IPS-18c (cell line): ENCODE measurements around the gene HAAO.

ENCODE experiments used
- H3K4me3 ChIP-seq: 2 replicates; pipeline ENCODE4 v1.7.0; 2013; ENCODE audit warnings: low read depth, mild to moderate bottlenecking, low read length, moderate library complexity; ENCODE audit not compliant: insufficient read depth
- H3K9me3 ChIP-seq: one replicate; pipeline ENCODE4 v1.6.1; 2013; ENCODE audit warnings: mild to moderate bottlenecking, low read length, moderate library complexity; ENCODE audit not compliant: control insufficient read depth, insufficient read depth

The HAAO gene

DNA sequence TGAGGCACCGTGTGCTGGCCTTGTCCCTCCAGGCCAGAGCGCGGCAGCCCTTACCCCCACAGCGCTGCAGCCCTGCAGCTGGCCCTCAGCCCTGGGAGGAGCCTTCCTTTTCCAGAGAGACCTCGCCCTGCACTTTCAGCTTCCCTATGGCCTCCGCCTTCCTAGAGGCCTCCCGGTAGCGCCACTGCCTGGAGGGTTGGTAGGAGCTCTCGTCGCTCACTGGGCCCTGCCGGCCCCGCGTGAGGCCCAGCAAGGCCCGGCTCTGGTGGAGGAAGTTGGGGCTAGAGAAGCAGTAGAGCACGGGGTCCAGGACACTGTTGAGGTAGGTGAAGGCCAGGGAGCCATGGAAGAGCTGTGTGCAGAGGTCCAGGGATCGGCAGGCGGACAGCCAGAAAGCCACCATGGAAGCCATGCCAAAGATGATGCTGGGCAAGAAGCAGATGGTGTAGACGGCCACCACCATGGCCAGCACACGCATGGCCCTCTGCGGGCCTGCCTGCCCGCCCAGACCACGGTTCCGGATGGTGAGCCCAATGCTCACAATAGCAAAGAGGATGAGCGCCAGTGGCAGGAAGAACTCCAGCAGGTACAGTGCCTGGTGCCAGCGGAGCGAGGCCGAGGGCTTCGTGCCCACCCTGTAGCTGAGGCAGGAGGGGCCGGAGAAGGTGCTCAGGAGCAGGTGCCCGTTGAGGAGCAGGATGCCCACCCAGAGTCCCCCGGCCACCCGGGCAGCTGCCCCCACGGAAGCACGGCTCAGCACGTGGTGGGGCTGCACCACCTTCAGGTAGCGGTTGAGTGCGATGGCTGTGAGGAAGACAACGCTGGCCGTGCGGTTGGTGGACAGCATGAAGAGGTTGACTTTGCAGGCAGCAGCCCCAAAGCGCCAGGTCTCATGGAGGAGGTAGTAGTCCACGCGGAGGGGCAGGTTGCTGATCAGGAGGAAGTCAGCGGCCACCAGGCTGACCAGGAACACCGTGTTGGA is 29.3 kb downstream of the HAAO start:
- H3K4me3 ChIP-seq: no peak overlapping the region
- H3K9me3 ChIP-seq: no peaks in the 10 kb centered on the region

DNA sequence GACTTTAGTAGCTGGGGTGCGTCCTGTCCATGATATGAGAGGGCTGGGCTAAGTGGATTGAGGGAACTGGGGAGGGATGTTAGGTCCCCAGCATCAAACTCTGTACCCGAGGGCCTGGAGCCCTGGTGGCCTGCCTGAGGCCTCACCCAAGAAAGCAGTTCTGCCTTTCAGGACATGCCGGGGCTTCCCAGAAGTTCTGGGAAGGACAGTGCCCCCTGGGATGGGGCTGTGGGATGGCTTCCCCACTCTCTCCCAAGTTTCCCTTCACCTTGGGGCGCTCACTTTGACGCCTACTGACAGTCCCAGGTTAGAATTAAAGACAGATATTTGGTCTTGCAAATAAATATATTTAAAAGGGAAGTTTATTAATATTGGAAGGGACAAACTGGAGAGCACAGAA is 30.2 kb downstream of the HAAO start:
- Histone ChIP-seq H3K4me3 (no peak overlapping the region), H3K9me3 (no peaks in the 10 kb centered on the region)

DNA sequence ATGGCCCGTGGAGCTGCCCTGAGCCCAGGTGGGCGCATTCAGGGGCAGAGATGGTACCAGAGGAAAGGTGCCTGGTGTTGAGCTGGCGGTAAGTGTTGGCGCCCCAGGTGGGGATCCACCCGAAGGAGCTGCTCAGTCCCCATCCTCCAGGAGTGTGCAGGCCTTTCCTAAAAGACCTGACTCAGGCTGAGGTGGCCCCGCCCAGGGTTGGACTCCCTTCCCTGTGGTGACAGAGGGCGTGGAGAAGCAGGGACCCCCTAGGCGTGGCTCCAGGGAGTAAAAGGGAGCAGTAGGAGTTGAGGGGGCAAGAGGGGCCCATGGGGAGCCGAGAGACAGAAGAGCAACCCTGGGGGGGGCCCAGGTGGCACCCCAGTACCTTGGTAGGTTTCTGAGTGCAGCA is 30.8 kb downstream of the HAAO start:
- H3K9me3 ChIP-seq: no peaks in the 10 kb centered on the region
- H3K4me3 ChIP-seq: no peak overlapping the region

DNA sequence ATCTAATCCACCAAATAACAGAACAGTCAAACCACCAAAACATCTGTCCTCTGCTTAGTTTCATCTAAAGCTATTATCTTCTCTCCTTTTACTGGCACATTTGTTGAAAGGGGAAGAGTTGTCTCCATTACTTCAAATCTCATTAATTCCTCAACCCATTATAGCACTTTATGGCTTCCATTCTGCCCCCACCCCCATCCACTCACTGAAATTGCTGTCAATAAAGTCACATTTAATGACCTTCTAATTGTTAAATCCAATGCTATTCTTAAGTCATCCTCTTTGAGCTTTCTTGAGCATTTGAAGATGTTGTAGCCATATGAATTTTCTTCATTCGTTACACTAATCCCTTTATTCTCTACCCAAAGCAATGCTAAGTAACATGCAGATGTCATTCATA is 33.6 kb downstream of the HAAO start:
- Histone ChIP-seq H3K4me3 (no peak overlapping the region), H3K9me3 (no peaks in the 10 kb centered on the region)

DNA sequence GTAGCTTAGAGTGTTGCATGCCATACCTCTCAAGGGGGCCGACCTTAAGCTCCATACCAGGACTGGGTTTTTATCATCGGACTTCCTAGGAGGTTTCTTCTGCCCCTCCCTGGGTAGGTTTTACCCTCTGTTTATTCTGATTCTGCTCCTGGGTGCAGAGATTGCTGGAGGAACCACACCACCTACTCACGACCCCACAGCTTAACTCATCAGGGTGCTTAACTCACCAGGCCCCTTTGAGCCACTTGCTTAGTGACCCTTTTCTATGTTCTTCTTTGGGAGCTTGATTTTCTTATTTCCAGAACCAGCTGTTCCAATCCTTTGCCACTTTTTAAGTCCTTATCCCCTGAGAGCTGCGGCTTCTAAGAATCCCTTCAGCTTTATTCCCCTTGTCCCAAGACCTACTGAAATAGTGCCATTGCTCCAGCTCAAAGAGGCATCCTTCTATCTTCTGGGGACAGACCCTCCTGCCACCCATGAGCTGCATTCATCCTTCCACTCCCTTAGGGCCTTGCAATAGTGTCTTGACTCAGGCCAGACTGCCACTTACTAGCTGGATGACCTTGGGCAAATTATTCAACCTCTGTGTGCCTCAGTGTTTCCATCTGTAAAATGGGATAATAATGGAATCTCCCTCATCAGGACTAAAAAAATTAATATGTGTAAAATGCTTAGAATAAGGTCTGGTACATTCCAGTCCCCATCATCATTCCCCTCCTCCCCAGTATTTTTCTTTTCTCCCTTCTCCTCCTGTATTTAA is 34.2 kb downstream of the HAAO start:
- H3K4me3 ChIP-seq: no peak overlapping the region
- H3K9me3 ChIP-seq: no peaks in the 10 kb centered on the region

DNA sequence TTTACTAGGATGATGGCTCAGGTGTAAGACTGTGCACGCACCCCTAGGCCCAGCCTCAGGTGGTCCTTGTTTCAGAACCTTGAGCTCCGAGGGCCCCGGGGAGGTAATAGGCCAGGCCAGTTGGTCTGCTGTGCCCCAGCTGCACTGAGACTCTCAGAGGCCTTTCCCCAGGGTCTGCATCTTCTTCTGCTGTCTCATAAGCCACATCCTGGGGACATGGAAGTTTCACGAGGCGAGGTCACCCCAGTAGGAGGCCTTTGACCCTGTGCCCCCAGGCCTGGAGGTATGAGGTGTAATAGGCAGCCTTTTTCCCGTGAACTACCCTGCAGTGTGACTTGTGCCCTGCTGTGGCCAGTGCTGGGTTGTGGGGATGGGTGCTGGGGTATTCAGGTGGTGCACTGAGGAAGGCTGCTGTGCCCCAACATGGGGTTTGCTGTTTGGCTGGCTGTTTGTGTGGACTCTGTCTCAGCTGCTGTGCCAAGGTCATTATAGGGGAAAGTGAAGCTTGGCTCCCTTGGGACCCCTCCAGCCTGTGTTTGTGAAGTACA is 35.3 kb downstream of the HAAO start:
- Histone ChIP-seq H3K4me3 (no peak overlapping the region), H3K9me3 (no peaks in the 10 kb centered on the region)

DNA sequence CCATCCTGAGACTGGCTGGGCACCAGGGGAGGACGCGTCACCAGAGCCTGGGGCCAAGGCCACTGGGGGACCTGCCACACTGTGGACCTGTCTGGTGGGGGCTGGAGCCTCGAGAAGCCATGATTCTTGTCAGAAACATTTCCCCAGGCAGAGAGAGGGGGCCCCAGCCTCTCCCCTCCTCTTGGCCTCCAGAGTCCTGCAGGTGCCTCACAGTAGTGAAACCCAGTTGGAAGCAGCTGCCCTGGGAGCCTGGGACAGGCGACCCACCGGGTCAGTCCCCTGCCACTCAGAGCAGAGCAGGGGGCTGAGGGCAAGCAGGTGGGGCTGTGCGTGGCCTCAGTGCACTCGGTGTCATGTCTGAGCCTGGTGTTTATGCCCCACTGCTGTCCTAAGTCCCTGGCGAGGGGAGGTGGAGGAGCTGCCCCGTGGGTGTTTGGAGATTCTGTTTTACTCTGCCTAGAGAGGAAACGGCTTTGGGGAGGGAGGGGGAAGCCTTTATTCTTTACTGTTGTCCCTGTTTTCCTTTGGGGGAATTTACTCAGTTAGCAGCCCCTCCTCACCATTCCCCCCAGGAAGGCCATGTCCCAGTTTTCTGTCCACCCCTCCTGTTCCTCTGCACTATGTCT is 36.1 kb downstream of the HAAO start:
- H3K9me3 ChIP-seq: no peaks in the 10 kb centered on the region
- no peak overlapping the region for H3K4me3 ChIP-seq

DNA sequence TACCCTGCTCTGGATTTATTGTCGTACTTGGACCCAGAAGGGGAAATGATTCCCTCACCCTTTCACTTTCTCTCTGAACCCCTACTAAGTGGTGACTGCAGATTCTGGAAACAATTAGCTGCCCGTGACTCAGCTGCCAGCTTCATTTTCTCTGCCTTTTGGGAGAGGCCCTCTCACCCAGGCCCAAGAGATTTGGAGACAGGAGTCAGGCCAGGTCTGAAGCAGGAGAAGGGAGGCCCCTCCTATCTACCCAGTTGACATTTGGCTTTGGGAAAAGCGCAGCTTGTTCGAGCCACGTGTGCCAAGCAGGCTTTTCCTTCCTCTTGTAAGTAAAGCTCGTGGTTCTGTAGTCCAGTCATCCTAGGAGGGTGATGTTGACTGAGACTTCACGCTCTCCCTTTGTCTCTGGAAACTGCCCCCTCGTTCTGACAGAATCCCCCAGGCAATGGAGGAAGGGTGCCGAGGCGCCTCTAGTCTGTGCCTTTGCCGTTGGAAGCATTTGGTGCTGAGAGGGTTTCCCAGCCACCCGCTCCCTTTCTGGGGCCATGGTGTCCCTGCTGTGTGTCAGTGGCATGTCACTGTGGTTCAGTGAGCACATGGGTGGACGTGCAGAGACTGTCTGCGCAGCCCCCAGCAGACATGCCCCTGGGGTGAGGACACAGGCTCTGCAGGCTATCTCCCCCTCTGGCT is 37.0 kb downstream of the HAAO start:
- Histone ChIP-seq H3K4me3 (no peak overlapping the region), H3K9me3 (no peaks in the 10 kb centered on the region)

DNA sequence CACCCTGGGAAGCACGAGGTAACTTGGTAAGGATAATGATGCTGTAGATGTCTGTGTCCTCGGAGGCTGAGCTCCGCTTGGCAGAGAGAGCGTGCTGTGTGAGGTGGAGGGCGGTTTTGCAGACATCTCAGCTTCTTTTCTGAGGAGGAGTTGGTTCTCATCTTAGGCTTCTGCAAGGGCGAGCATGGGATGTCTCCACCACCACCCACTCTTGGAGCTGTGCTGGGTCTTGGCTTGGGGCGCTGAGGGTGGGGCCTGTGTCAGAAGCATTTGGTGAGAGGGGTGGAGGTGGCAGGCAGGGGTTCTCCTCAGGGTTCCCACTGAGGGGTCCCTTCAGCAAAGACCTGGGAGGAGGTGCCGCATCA is 37.6 kb downstream of the HAAO start:
- Histone ChIP-seq H3K9me3 (no peaks in the 10 kb centered on the region), H3K4me3 (no peak overlapping the region)

DNA sequence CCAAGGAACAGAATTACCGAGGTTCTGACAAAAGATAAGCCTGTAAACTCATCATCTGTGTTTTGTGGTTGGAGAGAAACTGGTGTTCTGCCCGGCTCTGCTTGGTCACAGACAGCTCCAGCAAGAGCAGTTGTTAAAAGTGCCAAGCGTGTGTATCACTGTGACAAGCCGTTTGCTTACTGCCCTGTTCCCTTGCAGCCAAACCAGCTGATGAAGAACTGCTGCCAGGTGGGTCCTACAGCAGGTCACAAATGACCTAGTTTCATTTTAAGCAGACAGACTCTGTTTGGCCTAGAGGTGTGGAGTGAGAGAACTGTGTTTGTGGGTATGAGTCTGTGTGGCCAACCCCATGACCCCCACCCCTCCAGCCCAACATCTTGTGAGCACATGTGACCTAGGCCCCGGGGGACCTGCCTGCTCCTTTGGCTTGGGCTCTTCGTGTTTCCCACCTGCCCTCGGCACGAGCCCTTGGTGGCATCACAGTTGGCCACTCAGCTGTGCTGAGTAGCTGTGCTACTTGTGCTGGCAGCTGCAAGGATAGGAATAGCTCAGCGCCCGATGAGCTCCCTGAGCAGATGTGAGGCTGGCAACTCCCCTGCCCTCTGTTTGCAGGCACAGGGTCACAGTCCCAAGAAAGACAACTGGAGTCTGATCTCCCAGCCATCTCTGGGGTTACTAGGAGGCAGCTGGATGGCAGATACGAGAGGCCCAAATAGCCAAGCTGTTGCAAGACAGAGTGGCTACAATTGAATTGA is 38.2 kb downstream of the HAAO start:
- no peak overlapping the region for H3K4me3 ChIP-seq

DNA sequence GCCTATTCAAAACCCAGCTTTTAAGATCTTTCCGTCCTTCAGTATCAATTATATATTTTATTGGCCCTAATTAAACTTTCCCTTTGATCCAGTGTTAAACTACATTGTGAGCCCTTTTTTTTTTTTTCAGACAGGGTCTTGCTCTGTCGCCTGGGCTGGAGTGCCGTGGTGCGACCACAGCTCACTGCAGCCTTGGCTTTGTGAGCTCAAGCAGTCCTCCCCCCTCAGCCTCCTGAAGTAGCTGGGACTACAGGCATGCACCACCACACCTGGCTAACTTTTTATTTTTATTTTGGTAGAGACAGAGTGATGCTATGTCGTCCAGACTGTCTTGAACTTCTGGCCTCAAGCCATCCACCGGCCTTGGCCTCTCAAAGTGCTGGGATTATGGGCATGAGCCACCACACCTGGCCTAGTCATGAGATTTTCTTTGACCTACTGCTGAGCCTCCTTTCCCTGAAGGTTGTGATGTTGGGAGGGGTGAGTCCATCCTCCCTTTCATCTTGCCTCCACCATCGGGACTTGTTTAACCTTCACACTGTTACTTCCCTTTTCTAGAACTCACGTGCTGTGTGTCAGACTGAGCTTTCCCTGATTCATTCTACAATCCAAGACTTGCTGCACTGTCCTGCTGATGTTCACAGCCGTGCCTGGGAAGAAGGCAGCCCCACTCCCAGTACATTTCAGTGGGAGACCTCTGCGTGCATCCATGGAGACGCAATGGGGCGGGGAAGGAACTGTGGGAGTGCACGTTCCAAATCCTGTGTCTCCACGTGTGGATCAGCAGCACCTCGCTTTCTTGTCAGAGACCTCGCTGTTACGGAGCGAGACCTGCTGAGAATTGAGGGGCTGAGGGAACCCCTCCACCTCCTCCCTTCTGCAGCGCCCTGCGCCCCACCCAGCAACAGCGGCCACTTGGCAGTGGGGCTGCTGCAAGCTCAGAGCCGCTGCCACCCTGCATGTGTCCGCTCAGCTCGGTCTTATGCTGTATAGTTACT is 39.3 kb downstream of the HAAO start:
- Histone ChIP-seq H3K4me3 (no peak overlapping the region), H3K9me3 (no peaks in the 10 kb centered on the region)

More for the DNA sequence above, 38.2 kb downstream of the HAAO start:
- no peaks in the 10 kb centered on the region for H3K9me3 ChIP-seq

DNA sequence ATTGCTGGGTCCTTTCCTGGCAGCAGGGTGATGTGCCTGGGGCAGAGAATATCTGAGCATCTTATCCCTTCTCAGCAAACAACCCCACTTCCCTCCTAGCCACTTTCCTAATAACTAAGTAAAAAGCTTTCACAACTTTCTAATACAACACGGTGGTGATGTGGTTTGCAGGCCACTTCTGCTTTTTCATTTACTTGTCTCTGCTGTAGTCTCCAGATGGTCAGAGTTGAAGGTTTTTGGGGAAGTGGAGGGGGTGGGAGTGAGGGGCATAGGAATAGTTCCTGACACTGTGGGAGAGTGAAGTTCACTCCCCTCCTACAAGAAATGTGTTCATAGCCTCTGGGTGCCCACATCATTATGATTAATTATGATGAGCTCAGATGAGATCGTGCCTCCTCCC is 40.1 kb downstream of the HAAO start:
- H3K9me3 ChIP-seq: no peaks in the 10 kb centered on the region
- H3K4me3 ChIP-seq: no peak overlapping the region

DNA sequence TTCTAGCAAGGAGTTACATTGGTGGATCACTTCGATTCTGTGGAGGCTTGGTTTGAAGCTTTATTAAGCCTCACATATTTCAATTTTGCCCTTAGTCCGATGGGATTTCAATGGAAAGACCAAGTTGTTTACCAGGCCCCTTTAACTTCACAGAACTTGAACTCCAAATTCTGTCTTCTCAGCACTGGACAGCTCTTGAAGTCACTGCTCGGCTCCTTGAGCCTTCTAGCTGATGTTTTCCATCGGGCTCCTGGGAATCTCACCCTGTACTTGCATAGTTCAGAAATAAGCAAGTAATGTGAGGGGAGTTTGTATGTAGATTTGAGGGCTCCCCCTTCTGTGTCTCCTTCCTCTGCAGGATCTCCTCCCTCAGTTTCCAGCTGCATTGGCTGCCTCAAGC is 43.5 kb downstream of the HAAO start:
- Histone ChIP-seq H3K4me3 (no peak overlapping the region), H3K9me3 (no peaks in the 10 kb centered on the region)

DNA sequence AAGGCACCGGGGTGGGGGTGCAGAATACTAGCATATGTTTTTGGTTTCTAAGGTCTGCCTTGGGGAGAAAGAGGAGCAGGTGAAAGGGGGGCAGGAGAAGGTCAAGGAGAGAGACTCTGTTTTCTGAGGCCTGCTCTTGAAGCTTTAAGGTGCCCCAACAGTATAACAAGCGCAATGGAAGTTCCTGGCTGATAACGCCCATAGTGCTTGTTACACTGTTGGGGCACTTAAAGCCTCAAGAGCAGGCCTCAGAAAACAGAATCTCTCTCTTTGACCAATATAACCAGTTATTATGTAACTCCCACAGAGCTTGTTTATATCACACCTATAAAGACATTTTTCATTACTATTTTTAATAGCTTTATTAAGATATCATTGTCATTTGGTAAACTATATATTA is 45.0 kb downstream of the HAAO start:
- Histone ChIP-seq H3K9me3 (no peaks in the 10 kb centered on the region), H3K4me3 (no peak overlapping the region)

DNA sequence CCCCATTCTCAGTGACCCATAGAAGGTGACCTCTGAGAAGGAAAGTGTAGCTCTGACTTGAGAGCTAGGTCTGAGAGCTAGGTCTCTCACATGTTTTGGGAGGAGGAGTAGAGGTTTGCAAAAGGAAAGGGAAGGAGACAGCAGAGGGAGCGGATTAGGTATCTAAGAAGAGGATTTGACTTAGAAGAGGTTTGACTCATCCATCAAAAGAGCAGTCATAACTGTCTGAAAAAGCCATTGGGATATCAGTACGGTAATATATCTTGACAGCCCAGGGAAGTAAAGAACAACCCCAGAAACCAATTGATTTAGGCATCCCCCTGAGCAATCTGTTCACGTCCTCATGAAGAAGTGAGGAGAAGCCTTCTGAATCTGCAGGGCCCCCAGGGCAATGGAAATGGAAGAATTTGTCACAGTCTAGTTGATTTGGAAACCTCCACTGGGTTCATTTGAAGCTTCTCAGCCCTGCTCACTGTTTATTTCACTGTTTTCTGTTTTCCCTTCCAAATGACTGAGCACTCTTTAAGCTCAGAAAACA is 47.8 kb downstream of the HAAO start:
- Histone ChIP-seq H3K4me3 (no peak overlapping the region), H3K9me3 (no peaks in the 10 kb centered on the region)
